ENCODE data around the gene NOC2L.

- TF ChIP-seq CTCF (IDR thresholded peaks at IDR 0.05) (no peak), POLR2A (IDR thresholded peaks at IDR 0.05) (no peak)
These were observed 38.0 kb upstream of the NOC2L start for GRCh38 chr1:996851-997712.

All from thyroid gland (tissue), 4 donors.